Measurements from ENCODE around the gene MIAT.

DNA sequence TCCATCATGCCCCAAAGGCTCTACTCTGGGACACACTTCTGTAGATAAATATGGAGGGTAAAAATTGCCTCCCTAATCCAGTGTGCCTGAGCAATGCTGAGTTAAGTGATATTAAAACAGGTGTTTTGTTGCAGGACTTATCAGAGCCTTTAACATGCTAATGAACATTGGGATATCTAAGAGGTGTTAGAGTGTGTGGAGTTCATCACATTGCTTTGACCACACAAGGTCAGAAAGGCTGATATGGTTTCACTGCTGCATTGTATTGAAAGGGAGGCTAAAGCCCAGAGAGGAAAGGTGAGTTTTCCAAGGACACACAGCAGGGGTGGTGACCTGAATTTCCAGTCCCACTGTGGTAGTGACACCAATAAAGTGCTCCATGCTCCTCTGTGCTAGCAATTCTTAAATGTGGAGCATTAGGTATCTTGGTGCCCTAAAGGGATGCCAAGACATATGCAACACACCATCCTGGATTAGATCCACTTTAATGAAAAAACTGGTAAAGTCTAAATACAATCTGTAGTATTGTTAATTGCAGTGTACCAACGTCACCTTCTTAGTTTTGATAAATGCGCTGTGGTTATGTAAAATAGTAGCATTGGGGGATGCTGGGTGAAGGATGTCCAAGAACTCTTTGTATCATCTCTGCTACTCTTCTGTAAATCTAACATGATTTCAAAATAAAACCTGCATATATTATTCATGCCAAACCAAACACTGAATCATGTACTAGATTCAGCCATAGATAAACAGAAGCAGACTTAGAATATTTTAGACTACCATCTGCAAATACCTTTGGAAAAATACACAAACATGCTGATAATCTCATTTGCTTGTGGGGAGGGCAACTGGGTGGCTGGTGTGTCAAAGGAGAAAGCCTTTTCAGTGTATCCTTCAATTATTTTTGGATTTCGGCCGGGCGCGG, 45.8 kb downstream of the MIAT start:
- TF ChIP-seq, protein P1, sequence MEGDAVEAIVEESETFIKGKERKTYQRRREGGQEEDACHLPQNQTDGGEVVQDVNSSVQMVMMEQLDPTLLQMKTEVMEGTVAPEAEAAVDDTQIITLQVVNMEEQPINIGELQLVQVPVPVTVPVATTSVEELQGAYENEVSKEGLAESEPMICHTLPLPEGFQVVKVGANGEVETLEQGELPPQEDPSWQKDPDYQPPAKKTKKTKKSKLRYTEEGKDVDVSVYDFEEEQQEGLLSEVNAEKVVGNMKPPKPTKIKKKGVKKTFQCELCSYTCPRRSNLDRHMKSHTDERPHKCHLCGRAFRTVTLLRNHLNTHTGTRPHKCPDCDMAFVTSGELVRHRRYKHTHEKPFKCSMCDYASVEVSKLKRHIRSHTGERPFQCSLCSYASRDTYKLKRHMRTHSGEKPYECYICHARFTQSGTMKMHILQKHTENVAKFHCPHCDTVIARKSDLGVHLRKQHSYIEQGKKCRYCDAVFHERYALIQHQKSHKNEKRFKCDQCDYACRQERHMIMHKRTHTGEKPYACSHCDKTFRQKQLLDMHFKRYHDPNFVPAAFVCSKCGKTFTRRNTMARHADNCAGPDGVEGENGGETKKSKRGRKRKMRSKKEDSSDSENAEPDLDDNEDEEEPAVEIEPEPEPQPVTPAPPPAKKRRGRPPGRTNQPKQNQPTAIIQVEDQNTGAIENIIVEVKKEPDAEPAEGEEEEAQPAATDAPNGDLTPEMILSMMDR (IDR thresholded peaks at IDR 0.05; ENCODE audit: poor library complexity): no peak
- TF ChIP-seq EZH2 (IDR thresholded peaks at IDR 0.05; ENCODE audit: borderline replicate concordance): no peak
